Measurements from ENCODE around the gene GIGYF2.

The GIGYF2 gene

DNA sequence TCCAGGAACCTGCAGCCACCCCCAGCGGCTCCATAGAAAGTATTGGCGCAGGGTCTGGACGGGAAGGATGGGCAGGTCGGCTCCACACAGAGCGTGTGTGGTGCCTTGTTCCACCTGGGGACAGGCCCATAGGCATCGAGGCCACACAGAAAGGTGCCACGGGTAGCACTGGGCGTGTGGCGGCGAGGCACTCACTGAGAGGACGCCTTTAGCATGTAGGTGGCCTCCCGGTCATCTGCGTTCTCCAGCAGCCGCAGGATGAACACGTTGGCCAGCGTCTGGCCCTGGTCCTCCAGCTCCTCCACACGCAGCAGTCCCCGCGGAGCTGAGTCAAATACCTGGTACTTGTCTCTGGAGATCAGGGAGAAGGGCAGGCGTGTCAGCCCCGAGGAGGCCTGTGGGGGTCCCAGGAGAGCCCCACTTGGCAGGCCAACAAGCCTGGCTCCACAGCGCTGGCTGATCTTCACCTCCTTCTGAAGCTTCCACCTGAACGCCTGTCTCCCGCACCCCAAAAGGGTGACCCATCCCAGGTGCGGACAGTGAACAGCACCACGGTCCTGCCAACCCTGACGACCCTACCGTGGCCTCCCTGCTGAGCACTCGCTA, 186.1 kb downstream of the GIGYF2 start:
- TF ChIP-seq CEBPB (IDR thresholded peaks at IDR 0.05) (no peak), FOXM1 (IDR thresholded peaks at IDR 0.05; ENCODE audit: borderline replicate concordance, low read depth) (no peak), CREB1 (IDR thresholded peaks at IDR 0.05; ENCODE audit: low read depth) (no peak), RAD21 (IDR thresholded peaks at IDR 0.05; ENCODE audit: low read depth) (no peak), ZBTB7A (IDR thresholded peaks at IDR 0.05; ENCODE audit: low read depth) (no peak), TEAD4 (IDR thresholded peaks at IDR 0.05) (no peak), YY1 (IDR thresholded peaks at IDR 0.05; ENCODE audit: low read depth) (no peak), EP300 (IDR thresholded peaks at IDR 0.05; ENCODE audit: borderline replicate concordance) (no peak), TAF1 (IDR thresholded peaks at IDR 0.05; ENCODE audit: low read depth) (no peak), TCF12 (IDR thresholded peaks at IDR 0.05; ENCODE audit: low read depth) (no peak), EGR1 (IDR thresholded peaks at IDR 0.05) (no peak), NFIC (IDR thresholded peaks at IDR 0.05) (no peak)
- TF ChIP-seq, protein P1, sequence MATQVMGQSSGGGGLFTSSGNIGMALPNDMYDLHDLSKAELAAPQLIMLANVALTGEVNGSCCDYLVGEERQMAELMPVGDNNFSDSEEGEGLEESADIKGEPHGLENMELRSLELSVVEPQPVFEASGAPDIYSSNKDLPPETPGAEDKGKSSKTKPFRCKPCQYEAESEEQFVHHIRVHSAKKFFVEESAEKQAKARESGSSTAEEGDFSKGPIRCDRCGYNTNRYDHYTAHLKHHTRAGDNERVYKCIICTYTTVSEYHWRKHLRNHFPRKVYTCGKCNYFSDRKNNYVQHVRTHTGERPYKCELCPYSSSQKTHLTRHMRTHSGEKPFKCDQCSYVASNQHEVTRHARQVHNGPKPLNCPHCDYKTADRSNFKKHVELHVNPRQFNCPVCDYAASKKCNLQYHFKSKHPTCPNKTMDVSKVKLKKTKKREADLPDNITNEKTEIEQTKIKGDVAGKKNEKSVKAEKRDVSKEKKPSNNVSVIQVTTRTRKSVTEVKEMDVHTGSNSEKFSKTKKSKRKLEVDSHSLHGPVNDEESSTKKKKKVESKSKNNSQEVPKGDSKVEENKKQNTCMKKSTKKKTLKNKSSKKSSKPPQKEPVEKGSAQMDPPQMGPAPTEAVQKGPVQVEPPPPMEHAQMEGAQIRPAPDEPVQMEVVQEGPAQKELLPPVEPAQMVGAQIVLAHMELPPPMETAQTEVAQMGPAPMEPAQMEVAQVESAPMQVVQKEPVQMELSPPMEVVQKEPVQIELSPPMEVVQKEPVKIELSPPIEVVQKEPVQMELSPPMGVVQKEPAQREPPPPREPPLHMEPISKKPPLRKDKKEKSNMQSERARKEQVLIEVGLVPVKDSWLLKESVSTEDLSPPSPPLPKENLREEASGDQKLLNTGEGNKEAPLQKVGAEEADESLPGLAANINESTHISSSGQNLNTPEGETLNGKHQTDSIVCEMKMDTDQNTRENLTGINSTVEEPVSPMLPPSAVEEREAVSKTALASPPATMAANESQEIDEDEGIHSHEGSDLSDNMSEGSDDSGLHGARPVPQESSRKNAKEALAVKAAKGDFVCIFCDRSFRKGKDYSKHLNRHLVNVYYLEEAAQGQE (IDR thresholded peaks at IDR 0.05; ENCODE audit: low read depth), result no peak
- TF ChIP-seq, protein P2, sequence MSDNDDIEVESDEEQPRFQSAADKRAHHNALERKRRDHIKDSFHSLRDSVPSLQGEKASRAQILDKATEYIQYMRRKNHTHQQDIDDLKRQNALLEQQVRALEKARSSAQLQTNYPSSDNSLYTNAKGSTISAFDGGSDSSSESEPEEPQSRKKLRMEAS (IDR thresholded peaks at IDR 0.05), result no peak
- TF ChIP-seq, protein P3, sequence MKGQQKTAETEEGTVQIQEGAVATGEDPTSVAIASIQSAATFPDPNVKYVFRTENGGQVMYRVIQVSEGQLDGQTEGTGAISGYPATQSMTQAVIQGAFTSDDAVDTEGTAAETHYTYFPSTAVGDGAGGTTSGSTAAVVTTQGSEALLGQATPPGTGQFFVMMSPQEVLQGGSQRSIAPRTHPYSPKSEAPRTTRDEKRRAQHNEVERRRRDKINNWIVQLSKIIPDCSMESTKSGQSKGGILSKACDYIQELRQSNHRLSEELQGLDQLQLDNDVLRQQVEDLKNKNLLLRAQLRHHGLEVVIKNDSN (IDR thresholded peaks at IDR 0.05), result no peak

DNA sequence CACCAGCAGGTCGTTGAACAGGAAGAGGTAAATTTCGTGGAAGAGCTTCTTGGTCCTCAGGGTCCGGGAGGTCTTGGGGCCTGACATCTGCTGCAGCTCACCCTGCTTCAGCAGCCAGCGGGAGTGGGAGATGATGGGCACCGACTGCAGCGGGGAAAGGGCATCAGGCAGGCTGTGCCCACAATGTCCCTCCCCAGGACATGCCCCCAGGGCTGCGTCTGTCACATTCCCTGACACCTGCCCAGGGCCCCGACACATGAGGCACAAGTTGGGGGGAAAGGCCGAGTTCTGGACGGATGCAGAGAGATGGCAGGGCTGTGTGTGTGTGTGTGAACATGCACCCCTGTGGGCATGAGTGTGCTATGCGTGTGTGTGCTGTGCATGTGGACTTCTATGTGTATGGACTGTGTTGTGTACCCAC, 186.9 kb downstream of the GIGYF2 start:
- no peak for TF ChIP-seq RAD21 (IDR thresholded peaks at IDR 0.05; ENCODE audit: low read depth)
- no peak for TF ChIP-seq FOXM1 (IDR thresholded peaks at IDR 0.05; ENCODE audit: borderline replicate concordance, low read depth)
- TF ChIP-seq ZBTB7A (IDR thresholded peaks at IDR 0.05; ENCODE audit: low read depth), result no peak
- no peak for TF ChIP-seq YY1 (IDR thresholded peaks at IDR 0.05; ENCODE audit: low read depth)
- TF ChIP-seq TEAD4 (IDR thresholded peaks at IDR 0.05), result no peak
- no peak for TF ChIP-seq CEBPB (IDR thresholded peaks at IDR 0.05)
- TF ChIP-seq CREB1 (IDR thresholded peaks at IDR 0.05; ENCODE audit: low read depth), result no peak
- TF ChIP-seq TAF1 (IDR thresholded peaks at IDR 0.05; ENCODE audit: low read depth), result no peak

DNA sequence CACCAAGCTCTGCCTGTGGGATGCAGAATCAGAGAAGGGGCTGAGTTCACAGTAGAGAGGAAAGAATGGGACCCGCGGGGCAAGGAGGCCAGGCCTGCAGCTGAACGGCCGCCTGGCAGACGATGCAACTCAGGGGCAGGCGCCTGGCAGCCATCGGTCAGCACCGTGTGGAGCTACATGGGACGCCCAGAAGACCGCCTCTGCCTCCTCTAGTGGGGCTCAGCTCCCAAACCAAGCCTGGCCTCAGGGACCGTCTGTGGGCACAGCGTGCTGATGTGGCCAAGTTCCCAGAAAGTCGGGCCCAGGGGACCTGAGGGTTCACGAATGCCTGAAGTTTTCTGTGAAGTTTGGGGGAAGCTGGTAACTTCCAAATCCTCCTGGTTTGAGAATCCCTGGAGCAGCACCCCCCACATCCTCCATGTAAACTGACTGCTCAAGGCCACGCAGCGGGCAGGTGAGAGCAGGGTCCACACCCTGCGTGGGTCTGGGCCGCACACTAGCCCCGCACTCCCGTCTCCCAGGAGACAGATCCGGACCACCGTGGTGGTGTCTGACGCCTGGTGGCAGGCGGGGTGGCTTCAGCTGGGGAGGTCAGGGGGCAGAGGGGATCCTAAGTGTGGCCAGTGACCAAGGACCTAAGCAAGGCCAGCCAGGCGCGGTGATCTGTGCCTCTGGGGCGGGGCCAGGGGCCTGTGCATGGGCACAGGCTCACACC, 187.6 kb downstream of the GIGYF2 start:
- TF ChIP-seq, protein P1 (IDR thresholded peaks at IDR 0.05; ENCODE audit: low read depth), result no peak

DNA sequence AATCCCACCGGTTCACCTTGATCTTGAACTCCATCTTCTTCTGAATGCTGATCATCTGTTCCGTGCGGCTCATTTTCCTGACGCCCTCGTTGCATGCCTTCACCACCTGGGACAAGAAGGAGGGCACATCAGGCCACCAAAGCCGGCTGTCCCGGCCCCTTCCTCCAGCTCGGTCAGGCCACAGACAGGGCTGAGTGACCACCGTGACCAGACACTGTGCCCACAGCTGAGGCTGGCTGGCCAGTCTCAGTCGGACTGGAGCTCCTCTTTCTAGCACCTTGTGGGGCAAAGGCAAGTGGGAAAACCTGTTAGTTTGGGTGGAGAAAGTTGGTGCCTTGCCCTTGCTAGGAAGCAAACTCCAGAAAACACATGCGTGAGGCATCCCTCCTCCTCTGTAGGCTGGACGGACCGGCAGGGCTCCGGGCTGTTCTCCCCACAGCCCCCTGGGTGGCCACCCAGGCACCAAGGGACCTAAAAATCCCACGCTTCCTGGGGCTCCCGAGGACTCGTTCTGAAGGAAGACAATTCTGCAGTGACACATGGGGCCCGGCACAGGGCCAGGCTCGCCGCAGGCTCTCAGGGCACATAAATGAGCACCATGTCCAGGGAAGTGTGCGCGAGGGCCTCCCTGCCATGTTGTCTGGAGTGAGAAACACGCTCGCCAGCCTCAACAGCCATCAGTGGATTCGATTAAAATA, 188.3 kb downstream of the GIGYF2 start:
- TF ChIP-seq CREB1 (IDR thresholded peaks at IDR 0.05; ENCODE audit: low read depth) (no peak), EGR1 (IDR thresholded peaks at IDR 0.05) (no peak), CEBPB (IDR thresholded peaks at IDR 0.05) (no peak), TEAD4 (IDR thresholded peaks at IDR 0.05) (no peak), FOXM1 (IDR thresholded peaks at IDR 0.05; ENCODE audit: borderline replicate concordance, low read depth) (no peak), ZBTB7A (IDR thresholded peaks at IDR 0.05; ENCODE audit: low read depth) (no peak), YY1 (IDR thresholded peaks at IDR 0.05; ENCODE audit: low read depth) (no peak), TCF12 (IDR thresholded peaks at IDR 0.05; ENCODE audit: low read depth) (no peak), NFIC (IDR thresholded peaks at IDR 0.05) (no peak), RAD21 (IDR thresholded peaks at IDR 0.05; ENCODE audit: low read depth) (no peak), TAF1 (IDR thresholded peaks at IDR 0.05; ENCODE audit: low read depth) (no peak), EP300 (IDR thresholded peaks at IDR 0.05; ENCODE audit: borderline replicate concordance) (no peak)
- TF ChIP-seq, protein P3 (IDR thresholded peaks at IDR 0.05), result no peak
- TF ChIP-seq, protein P1 (IDR thresholded peaks at IDR 0.05; ENCODE audit: low read depth), result no peak
- TF ChIP-seq, protein P2 (IDR thresholded peaks at IDR 0.05), result no peak

Data from Ishikawa (cell line).